ENCODE measurements around the gene ST6GALNAC5. TPM values are rescaled to one million over a fixed set of nuclear protein-coding genes. Genes with fewer than 3 reads are reported as not detected.

Gene ST6GALNAC5
- total and polyA plus RNA-seq, 10 of the 15 experiments (the other 5 are each of a cell fraction or from before 2014, with no cell fraction given): under 0.01 to 1.8 (median 0.07) TPM; not detected in 6

GRCh38 chr1:76856104-76856503 is 11.2 kb upstream of the ST6GALNAC5 start:
- ChIA-PET SMC1A (ENCODE audit: uncharacterized antibody, unreplicated experiment) (no interaction called here), CTCF (no interaction called here), POLR2A (no interaction called here), RAD21 (ENCODE audit: unreplicated experiment) (no interaction called here)
- BruUV-seq (replicated peaks): no TSS peak
- in situ Hi-C loops (cut with MboI): no loop called here
- no peaks in the 10 kb centered on the region for H3K79me2 ChIP-seq (ENCODE audit: control insufficient read depth, insufficient read depth, low read length)
- no peak overlapping the region for H3K9ac ChIP-seq (ENCODE audit: control insufficient read depth, insufficient read depth, low read length)
- no peak overlapping the region for H3K4me2 ChIP-seq (ENCODE audit: control insufficient read depth, insufficient read depth)
- no peaks in the 10 kb centered on the region; a peak in 2 of 4 replicates for H3K27me3 ChIP-seq (replicated peaks in 1 of 2; ENCODE audit: control insufficient read depth in 2 of 2, insufficient read depth in 2 of 2, low read length in 1 of 2)
- H3K27ac ChIP-seq (ENCODE audit: control insufficient read depth, insufficient read depth): no peak overlapping the region
- no peak for ATAC-seq
- H3K4me3 ChIP-seq: no peak overlapping the region
- H4K20me1 ChIP-seq (ENCODE audit: control insufficient read depth, insufficient read depth): no peaks in the 10 kb centered on the region
- FAIRE-seq: no peak
- no peaks in the 10 kb centered on the region for H3K9me3 ChIP-seq (replicated peaks; ENCODE audit: control insufficient read depth, insufficient read depth, low read length)
- H2AFZ ChIP-seq (ENCODE audit: control insufficient read depth, low read depth, low read length): no peak overlapping the region
- DNase-seq (ENCODE audit: low read depth, low spot score): no peak
- intact Hi-C loops (cut with micrococcal nuclease; ENCODE audit: unreplicated experiment): no loop called here
- 10% methylated on average over 5 of the region's 5 CpGs for WGBS (ENCODE audit: insufficient coverage, insufficient replicate concordance, low lambda C conversion rate, missing lambda C conversion rate)
- H3K4me1 ChIP-seq (ENCODE audit: control insufficient read depth, insufficient read depth, low read length): no peaks in the 10 kb centered on the region
- H3K36me3 ChIP-seq (ENCODE audit: control insufficient read depth in 2 of 2, insufficient read depth in 2 of 2, low read length in 1 of 2): no peaks in the 10 kb centered on the region
- TF ChIP-seq MLLT1 (IDR thresholded peaks at IDR 0.05) (no peak), NFYB (IDR thresholded peaks at IDR 0.05; ENCODE audit: insufficient read depth, low read depth, low read length) (no peak), ZNF622 (IDR thresholded peaks at IDR 0.05) (no peak), NRF1 (conservative IDR thresholded peaks at IDR 0.05; ENCODE audit: low read depth, low read length) (no peak), SIX5 (IDR thresholded peaks at IDR 0.05; ENCODE audit: low read depth, low read length, severe bottlenecking) (no peak), NFYA (IDR thresholded peaks at IDR 0.05; ENCODE audit: borderline replicate concordance, low read depth, low read length) (no peak), STAT1 (conservative IDR thresholded peaks at IDR 0.05) (no peak), ZSCAN29 (IDR thresholded peaks at IDR 0.05) (no peak), ZBTB40 (IDR thresholded peaks at IDR 0.05; ENCODE audit: borderline replicate concordance) (no peak), SMAD5 (IDR thresholded peaks at IDR 0.05; ENCODE audit: low read depth) (no peak), EED (IDR thresholded peaks at IDR 0.05; ENCODE audit: low read depth) (no peak), FOXK2 (IDR thresholded peaks at IDR 0.05) (no peak)
- TF ChIP-seq, protein P1, sequence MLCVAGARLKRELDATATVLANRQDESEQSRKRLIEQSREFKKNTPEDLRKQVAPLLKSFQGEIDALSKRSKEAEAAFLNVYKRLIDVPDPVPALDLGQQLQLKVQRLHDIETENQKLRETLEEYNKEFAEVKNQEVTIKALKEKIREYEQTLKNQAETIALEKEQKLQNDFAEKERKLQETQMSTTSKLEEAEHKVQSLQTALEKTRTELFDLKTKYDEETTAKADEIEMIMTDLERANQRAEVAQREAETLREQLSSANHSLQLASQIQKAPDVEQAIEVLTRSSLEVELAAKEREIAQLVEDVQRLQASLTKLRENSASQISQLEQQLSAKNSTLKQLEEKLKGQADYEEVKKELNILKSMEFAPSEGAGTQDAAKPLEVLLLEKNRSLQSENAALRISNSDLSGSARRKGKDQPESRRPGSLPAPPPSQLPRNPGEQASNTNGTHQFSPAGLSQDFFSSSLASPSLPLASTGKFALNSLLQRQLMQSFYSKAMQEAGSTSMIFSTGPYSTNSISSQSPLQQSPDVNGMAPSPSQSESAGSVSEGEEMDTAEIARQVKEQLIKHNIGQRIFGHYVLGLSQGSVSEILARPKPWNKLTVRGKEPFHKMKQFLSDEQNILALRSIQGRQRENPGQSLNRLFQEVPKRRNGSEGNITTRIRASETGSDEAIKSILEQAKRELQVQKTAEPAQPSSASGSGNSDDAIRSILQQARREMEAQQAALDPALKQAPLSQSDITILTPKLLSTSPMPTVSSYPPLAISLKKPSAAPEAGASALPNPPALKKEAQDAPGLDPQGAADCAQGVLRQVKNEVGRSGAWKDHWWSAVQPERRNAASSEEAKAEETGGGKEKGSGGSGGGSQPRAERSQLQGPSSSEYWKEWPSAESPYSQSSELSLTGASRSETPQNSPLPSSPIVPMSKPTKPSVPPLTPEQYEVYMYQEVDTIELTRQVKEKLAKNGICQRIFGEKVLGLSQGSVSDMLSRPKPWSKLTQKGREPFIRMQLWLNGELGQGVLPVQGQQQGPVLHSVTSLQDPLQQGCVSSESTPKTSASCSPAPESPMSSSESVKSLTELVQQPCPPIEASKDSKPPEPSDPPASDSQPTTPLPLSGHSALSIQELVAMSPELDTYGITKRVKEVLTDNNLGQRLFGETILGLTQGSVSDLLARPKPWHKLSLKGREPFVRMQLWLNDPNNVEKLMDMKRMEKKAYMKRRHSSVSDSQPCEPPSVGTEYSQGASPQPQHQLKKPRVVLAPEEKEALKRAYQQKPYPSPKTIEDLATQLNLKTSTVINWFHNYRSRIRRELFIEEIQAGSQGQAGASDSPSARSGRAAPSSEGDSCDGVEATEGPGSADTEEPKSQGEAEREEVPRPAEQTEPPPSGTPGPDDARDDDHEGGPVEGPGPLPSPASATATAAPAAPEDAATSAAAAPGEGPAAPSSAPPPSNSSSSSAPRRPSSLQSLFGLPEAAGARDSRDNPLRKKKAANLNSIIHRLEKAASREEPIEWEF (IDR thresholded peaks at IDR 0.05; ENCODE audit: insufficient replicate concordance, low read depth, low read length): no peak
- TF ChIP-seq, protein P2, sequence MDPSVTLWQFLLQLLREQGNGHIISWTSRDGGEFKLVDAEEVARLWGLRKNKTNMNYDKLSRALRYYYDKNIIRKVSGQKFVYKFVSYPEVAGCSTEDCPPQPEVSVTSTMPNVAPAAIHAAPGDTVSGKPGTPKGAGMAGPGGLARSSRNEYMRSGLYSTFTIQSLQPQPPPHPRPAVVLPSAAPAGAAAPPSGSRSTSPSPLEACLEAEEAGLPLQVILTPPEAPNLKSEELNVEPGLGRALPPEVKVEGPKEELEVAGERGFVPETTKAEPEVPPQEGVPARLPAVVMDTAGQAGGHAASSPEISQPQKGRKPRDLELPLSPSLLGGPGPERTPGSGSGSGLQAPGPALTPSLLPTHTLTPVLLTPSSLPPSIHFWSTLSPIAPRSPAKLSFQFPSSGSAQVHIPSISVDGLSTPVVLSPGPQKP (IDR thresholded peaks at IDR 0.05; ENCODE audit: low read depth, low read length): no peak
